ENCODE data around the gene ALG5. TPM values are rescaled to one million over a fixed set of nuclear protein-coding genes. Genes with fewer than 3 reads are reported as not detected.

Gene ALG5
- total RNA-seq, 1 donor from 2014 or later: 35.4 TPM

DNA sequence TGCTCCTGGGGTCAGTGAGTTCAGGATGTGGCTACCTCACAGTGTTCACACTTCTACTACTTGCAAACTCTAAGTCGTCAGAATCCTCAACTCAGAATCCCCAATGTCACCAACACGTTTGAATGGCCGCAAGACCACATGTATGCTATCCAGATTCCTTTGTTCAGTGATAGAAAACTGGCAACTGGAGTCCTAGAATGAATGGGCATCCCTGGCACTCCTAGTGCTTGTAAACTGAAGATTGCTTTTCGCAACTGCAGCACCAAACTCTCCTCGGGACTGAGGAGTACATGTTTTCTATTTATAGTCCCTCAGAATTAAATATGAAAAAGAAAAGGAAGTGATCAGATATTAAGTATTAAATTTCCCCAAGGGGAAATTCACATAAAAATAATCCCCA is 84.0 kb downstream of the ALG5 start:
- TF ChIP-seq, protein P1, sequence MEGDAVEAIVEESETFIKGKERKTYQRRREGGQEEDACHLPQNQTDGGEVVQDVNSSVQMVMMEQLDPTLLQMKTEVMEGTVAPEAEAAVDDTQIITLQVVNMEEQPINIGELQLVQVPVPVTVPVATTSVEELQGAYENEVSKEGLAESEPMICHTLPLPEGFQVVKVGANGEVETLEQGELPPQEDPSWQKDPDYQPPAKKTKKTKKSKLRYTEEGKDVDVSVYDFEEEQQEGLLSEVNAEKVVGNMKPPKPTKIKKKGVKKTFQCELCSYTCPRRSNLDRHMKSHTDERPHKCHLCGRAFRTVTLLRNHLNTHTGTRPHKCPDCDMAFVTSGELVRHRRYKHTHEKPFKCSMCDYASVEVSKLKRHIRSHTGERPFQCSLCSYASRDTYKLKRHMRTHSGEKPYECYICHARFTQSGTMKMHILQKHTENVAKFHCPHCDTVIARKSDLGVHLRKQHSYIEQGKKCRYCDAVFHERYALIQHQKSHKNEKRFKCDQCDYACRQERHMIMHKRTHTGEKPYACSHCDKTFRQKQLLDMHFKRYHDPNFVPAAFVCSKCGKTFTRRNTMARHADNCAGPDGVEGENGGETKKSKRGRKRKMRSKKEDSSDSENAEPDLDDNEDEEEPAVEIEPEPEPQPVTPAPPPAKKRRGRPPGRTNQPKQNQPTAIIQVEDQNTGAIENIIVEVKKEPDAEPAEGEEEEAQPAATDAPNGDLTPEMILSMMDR (IDR thresholded peaks at IDR 0.05): no peak
- H3K27me3 Mint-ChIP-seq (ENCODE audit: unreplicated experiment): no peaks in the 10 kb centered on the region
- DNase-seq (ENCODE audit: extremely low spot score, unreplicated experiment): no peak
- no peak overlapping the region for H3K4me3 Mint-ChIP-seq (ENCODE audit: unreplicated experiment)
- no peaks in the 10 kb centered on the region for H3K36me3 Mint-ChIP-seq (ENCODE audit: unreplicated experiment)
- no peaks in the 10 kb centered on the region for H3K9me3 Mint-ChIP-seq (ENCODE audit: unreplicated experiment)
- H3K4me1 Mint-ChIP-seq (ENCODE audit: unreplicated experiment): peaks cover 17% of the 10 kb centered on the region
- no peak overlapping the region for H3K27ac Mint-ChIP-seq (ENCODE audit: unreplicated experiment)

DNA sequence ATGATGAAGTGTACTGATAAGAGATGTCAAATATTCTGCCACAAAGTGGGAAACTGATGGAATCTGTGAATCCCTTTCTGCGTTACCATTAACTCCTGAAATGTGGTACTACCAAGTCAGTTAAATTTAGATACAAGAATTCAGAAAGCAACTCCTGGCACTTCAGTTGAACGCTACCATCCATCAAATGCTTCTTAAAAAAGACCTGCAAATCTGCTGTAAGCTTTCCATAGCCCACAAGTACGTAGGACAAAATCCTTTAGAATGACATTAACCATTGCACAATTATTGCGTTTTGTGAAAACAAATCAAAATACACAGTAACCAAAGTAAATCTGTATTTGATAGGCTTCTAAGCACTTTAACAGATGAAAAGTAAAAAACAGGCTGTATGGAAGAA is 84.5 kb downstream of the ALG5 start:
- no peaks in the 10 kb centered on the region for H3K9me3 Mint-ChIP-seq (ENCODE audit: unreplicated experiment)
- no peaks in the 10 kb centered on the region for H3K36me3 Mint-ChIP-seq (ENCODE audit: unreplicated experiment)
- no peak for DNase-seq (ENCODE audit: extremely low spot score, unreplicated experiment)
- peaks cover 17% of the 10 kb centered on the region for H3K4me1 Mint-ChIP-seq (ENCODE audit: unreplicated experiment)
- H3K27me3 Mint-ChIP-seq (ENCODE audit: unreplicated experiment): no peaks in the 10 kb centered on the region
- no peak overlapping the region for H3K27ac Mint-ChIP-seq (ENCODE audit: unreplicated experiment)
- no peak overlapping the region for H3K4me3 Mint-ChIP-seq (ENCODE audit: unreplicated experiment)
- TF ChIP-seq, protein P1 (IDR thresholded peaks at IDR 0.05): no peak

DNA sequence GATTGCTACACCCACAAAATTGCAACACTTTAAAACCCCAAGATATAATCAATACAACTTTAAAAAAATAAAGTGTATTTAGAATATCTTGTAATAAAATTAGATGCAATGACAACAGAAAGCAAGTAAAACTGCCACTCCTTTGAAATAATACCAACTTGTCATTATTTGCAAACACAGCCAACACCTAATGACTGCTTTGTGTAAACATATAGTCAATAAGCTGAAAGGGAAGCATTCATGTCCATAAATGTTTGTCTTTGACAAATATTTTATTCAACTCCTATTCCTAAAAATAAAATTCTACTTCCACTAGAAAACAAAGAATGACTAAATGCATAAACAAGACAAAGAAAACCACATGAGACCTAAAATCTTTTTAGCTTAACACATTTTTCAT is 85.7 kb downstream of the ALG5 start:
- H3K9me3 Mint-ChIP-seq (ENCODE audit: unreplicated experiment): no peaks in the 10 kb centered on the region
- H3K36me3 Mint-ChIP-seq (ENCODE audit: unreplicated experiment): no peaks in the 10 kb centered on the region
- H3K4me1 Mint-ChIP-seq (ENCODE audit: unreplicated experiment): peaks cover 8% of the 10 kb centered on the region
- H3K27ac Mint-ChIP-seq (ENCODE audit: unreplicated experiment): no peak overlapping the region
- TF ChIP-seq, protein P1 (IDR thresholded peaks at IDR 0.05): no peak
- DNase-seq (ENCODE audit: extremely low spot score, unreplicated experiment): no peak
- H3K4me3 Mint-ChIP-seq (ENCODE audit: unreplicated experiment): no peak overlapping the region
- H3K27me3 Mint-ChIP-seq (ENCODE audit: unreplicated experiment): no peaks in the 10 kb centered on the region

DNA sequence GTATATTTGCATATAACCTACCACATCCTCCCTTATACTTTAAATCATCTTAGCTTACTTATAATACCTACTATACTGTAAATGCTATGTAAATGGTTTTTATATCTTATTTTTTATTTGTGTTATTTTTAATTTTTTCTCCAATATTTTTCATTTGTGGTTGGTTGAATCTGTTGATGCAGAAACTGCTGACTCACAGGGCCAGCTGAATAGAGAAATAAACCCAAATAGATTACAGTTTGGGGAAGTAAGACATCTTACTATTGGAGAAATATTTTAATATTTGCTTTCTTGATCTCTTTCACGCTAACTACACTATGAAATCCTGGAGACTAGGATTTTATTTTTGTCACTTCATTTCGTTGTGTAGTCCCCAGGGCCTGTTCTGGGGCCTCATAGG is 86.2 kb downstream of the ALG5 start:
- peaks cover 4% of the 10 kb centered on the region for H3K4me1 Mint-ChIP-seq (ENCODE audit: unreplicated experiment)
- no peak overlapping the region for H3K4me3 Mint-ChIP-seq (ENCODE audit: unreplicated experiment)
- no peaks in the 10 kb centered on the region for H3K9me3 Mint-ChIP-seq (ENCODE audit: unreplicated experiment)
- no peak for DNase-seq (ENCODE audit: extremely low spot score, unreplicated experiment)
- H3K27me3 Mint-ChIP-seq (ENCODE audit: unreplicated experiment): no peaks in the 10 kb centered on the region
- H3K27ac Mint-ChIP-seq (ENCODE audit: unreplicated experiment): no peak overlapping the region
- no peaks in the 10 kb centered on the region for H3K36me3 Mint-ChIP-seq (ENCODE audit: unreplicated experiment)
- TF ChIP-seq, protein P1 (IDR thresholded peaks at IDR 0.05): no peak

DNA sequence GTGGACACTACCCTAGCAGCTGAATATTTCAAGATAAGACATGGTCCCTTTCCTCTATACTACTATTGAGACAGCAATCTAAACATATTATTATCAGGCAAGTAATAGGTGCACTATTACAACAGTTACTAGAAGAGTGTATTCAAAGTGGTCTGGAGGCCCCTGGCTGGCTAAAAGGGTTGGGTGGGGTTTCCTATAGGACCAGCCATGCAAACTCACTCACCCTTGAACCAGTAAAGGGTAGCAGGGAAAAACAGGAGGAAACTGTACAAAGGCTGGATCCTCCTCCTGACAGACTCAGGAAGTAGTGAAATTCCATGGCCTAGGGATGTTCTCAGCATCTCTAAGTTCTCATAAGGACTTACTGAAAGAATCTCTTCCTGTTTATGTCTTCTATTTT is 86.8 kb downstream of the ALG5 start:
- Mint-ChIP-seq H3K27me3 (ENCODE audit: unreplicated experiment) (no peaks in the 10 kb centered on the region), H3K27ac (ENCODE audit: unreplicated experiment) (no peak overlapping the region), H3K4me3 (ENCODE audit: unreplicated experiment) (no peak overlapping the region), H3K4me1 (ENCODE audit: unreplicated experiment) (peaks cover 3% of the 10 kb centered on the region), H3K9me3 (ENCODE audit: unreplicated experiment) (no peaks in the 10 kb centered on the region), H3K36me3 (ENCODE audit: unreplicated experiment) (no peaks in the 10 kb centered on the region)
- TF ChIP-seq, protein P1 (IDR thresholded peaks at IDR 0.05): no peak
- no peak for DNase-seq (ENCODE audit: extremely low spot score, unreplicated experiment)
